ENCODE results near the gene KLF9. TPM values are rescaled to one million over a fixed set of nuclear protein-coding genes. Genes with fewer than 3 reads are reported as not detected.

Gene KLF9
- total and polyA plus RNA-seq, 4 donors, result 2.2 to 77.0 (median 16.7) TPM

- no peaks in the 10 kb centered on the region for H3K36me3 ChIP-seq (ENCODE audit: control insufficient read depth in 4 of 4, insufficient read depth in 3 of 4, low read depth in 1 of 4, low read length in 3 of 4)
- WGBS, result 72% methylated on average over 5 of the region's 5 CpGs
- H3K4me1 ChIP-seq (ENCODE audit: control insufficient read depth in 4 of 4, insufficient read depth in 4 of 4, low read length in 3 of 4), result no peaks in the 10 kb centered on the region
- TF ChIP-seq, protein P1, sequence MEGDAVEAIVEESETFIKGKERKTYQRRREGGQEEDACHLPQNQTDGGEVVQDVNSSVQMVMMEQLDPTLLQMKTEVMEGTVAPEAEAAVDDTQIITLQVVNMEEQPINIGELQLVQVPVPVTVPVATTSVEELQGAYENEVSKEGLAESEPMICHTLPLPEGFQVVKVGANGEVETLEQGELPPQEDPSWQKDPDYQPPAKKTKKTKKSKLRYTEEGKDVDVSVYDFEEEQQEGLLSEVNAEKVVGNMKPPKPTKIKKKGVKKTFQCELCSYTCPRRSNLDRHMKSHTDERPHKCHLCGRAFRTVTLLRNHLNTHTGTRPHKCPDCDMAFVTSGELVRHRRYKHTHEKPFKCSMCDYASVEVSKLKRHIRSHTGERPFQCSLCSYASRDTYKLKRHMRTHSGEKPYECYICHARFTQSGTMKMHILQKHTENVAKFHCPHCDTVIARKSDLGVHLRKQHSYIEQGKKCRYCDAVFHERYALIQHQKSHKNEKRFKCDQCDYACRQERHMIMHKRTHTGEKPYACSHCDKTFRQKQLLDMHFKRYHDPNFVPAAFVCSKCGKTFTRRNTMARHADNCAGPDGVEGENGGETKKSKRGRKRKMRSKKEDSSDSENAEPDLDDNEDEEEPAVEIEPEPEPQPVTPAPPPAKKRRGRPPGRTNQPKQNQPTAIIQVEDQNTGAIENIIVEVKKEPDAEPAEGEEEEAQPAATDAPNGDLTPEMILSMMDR (IDR thresholded peaks at IDR 0.05; ENCODE audit: low read depth, low read length, missing input control), result no peak
- TF ChIP-seq, protein P2, sequence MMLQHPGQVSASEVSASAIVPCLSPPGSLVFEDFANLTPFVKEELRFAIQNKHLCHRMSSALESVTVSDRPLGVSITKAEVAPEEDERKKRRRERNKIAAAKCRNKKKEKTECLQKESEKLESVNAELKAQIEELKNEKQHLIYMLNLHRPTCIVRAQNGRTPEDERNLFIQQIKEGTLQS (IDR thresholded peaks at IDR 0.05), result no peak
- no peak for TF ChIP-seq NR2F2 (IDR thresholded peaks at IDR 0.05)
- H3K9me3 ChIP-seq (ENCODE audit: control insufficient read depth in 4 of 4, low read length in 3 of 4), result no peaks in the 10 kb centered on the region
- no peak overlapping the region for H3K9ac ChIP-seq (ENCODE audit: low read depth in 1 of 2, low read length in 2 of 2)
- no peak overlapping the region for H3K27ac ChIP-seq (ENCODE audit: low read depth in 1 of 2, low read length in 2 of 2)
- no peak for DNase-seq (ENCODE audit: low spot score)
- H3K4me3 ChIP-seq (ENCODE audit: low read depth in 1 of 3, low read length in 3 of 3), result no peak overlapping the region
- no peaks in the 10 kb centered on the region for H3K27me3 ChIP-seq (ENCODE audit: control insufficient read depth in 4 of 4, insufficient read depth in 4 of 4, low read length in 3 of 4)
Observed at GRCh38 chr9:70439991-70440706, 25.7 kb upstream of the KLF9 start.

DNA sequence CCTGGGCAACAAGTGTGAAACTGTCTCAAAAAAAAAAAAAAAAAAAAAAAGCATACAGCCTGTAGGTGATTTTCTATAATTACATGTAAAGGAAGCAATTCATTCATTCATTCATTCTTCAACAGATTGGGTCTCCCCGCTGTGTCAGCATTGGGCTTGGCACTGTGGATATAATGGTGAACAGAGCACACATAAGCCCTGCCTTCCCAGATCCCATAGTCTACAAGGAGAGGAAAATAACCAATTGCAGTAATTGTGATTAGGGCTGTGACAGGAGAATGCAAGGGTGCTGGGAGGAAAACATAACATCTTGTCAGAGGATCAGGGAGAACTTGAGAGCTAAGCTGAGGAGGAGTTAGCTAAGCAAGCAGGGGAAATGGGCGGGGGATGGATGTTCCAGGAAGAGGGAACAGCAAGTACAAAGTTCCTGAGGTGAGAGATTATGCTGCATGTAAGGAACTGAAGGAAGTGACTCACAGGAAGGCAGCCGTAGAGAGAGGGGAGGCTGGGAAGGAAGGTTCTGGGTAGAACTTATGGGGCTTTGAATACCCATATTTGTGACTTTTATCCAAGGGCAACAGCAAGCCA, 24.0 kb upstream of the KLF9 start:
- Histone ChIP-seq H3K27me3 (ENCODE audit: control insufficient read depth in 4 of 4, insufficient read depth in 4 of 4, low read length in 3 of 4) (no peaks in the 10 kb centered on the region), H3K4me3 (ENCODE audit: low read depth in 1 of 3, low read length in 3 of 3) (no peak overlapping the region), H3K9me3 (ENCODE audit: control insufficient read depth in 4 of 4, low read length in 3 of 4) (no peaks in the 10 kb centered on the region), H3K4me1 (ENCODE audit: control insufficient read depth in 4 of 4, insufficient read depth in 4 of 4, low read length in 3 of 4) (no peaks in the 10 kb centered on the region), H3K27ac (ENCODE audit: low read depth in 1 of 2, low read length in 2 of 2) (peak overlapping the region in 1 of 2 donors; percentile 28), H3K9ac (ENCODE audit: low read depth in 1 of 2, low read length in 2 of 2) (no peak overlapping the region), H3K36me3 (ENCODE audit: control insufficient read depth in 4 of 4, insufficient read depth in 3 of 4, low read depth in 1 of 4, low read length in 3 of 4) (no peaks in the 10 kb centered on the region)
- no peak for DNase-seq (ENCODE audit: low spot score)
- TF ChIP-seq HNF4A (conservative IDR thresholded peaks at IDR 0.05) (no peak), RXRA (IDR thresholded peaks at IDR 0.05) (peak; percentile 34 to 48), FOXA1 (IDR thresholded peaks at IDR 0.05) (no peak), TAF1 (conservative IDR thresholded peaks at IDR 0.05) (no peak), SP1 (IDR thresholded peaks at IDR 0.05) (peak; percentile 82), YY1 (IDR thresholded peaks at IDR 0.05) (no peak), HNF4G (IDR thresholded peaks at IDR 0.05) (no peak), EGR1 (IDR thresholded peaks at IDR 0.05; ENCODE audit: low read depth in 2 of 2) (peak in 1 of 2 donors; percentile 31), NR2F2 (IDR thresholded peaks at IDR 0.05) (peak; percentile 87), RAD21 (IDR thresholded peaks at IDR 0.05) (peak; percentile 15 to 57), REST (IDR thresholded peaks at IDR 0.05) (no peak), JUND (IDR thresholded peaks at IDR 0.05) (peak; percentile 74 to 75), GABPA (IDR thresholded peaks at IDR 0.05 in 1 of 2, conservative IDR thresholded peaks at IDR 0.05 in 1 of 2) (peak in 1 of 2 donors; percentile 18), FOXA2 (IDR thresholded peaks at IDR 0.05) (no peak)
- TF ChIP-seq, protein P2 (IDR thresholded peaks at IDR 0.05), result no peak
- TF ChIP-seq, protein P3, sequence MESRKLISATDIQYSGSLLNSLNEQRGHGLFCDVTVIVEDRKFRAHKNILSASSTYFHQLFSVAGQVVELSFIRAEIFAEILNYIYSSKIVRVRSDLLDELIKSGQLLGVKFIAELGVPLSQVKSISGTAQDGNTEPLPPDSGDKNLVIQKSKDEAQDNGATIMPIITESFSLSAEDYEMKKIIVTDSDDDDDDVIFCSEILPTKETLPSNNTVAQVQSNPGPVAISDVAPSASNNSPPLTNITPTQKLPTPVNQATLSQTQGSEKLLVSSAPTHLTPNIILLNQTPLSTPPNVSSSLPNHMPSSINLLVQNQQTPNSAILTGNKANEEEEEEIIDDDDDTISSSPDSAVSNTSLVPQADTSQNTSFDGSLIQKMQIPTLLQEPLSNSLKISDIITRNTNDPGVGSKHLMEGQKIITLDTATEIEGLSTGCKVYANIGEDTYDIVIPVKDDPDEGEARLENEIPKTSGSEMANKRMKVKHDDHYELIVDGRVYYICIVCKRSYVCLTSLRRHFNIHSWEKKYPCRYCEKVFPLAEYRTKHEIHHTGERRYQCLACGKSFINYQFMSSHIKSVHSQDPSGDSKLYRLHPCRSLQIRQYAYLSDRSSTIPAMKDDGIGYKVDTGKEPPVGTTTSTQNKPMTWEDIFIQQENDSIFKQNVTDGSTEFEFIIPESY (IDR thresholded peaks at IDR 0.05), result no peak
- TF ChIP-seq, protein P4, sequence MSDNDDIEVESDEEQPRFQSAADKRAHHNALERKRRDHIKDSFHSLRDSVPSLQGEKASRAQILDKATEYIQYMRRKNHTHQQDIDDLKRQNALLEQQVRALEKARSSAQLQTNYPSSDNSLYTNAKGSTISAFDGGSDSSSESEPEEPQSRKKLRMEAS (IDR thresholded peaks at IDR 0.05), result peak; percentile 37
- TF ChIP-seq, protein P1 (IDR thresholded peaks at IDR 0.05; ENCODE audit: low read depth, low read length, missing input control), result no peak
- WGBS, result 73% methylated on average over 3 of the region's 3 CpGs

Data from liver (tissue), 9 donors.